HG03354 (cell line): Measurements from ENCODE around the gene MMUT.
"Not testable (repeated sequence)": the region's sequence is repeated elsewhere in the genome, so short reads cannot be mapped to it uniquely, and the experiment has no call there.

Experiments
- ATAC-seq: cut with Tn5 transposase; IDR thresholded peaks from one replicate; pipeline ENCODE4 v1.9.1; 2021; ENCODE audit warnings: mild to moderate bottlenecking; ENCODE audit not compliant: unreplicated experiment, poor library complexity, severe bottlenecking

MMUT gene

DNA sequence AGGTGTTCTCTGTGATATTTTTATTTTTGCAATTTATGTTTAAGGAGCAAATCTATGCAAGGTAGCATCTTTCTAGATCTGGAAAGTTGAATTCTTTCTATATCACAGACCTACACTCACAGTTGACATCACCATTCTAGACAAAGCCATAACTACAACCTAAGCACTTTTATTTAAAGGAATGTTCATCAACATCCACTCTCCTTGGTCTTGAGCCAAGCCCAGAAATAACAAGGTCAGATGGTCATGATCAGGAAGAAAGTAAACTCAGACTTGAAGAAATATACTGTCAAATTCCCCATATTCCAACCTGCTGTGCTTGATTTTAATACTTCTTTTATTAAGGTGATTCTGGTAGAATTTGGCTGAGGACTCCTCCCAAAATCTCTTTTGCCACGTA lies 32.2 kb downstream of the MMUT start:
- no peak for ATAC-seq

GRCh38 chr6:49430187-49430586 lies 32.9 kb downstream of the MMUT start:
- ATAC-seq, result no peak

DNA sequence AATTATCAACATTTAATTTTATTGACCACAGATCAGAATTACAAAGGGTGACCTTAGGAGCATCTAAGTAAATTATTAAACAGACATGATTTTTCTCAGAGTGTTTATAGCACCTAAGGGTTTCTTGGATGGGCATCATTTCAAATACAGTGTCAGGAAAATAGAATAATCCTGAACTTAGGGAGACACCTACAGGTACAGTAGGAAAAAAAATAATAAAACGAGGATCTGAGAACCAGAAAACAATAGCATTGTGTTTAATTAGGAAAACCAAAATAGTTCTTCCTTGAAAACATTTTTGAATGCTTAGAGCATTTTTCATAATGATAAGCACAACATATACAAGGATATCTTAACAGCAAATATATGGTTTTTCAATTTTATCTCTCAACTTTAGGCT lies 39.2 kb downstream of the MMUT start:
- no peak for ATAC-seq

DNA sequence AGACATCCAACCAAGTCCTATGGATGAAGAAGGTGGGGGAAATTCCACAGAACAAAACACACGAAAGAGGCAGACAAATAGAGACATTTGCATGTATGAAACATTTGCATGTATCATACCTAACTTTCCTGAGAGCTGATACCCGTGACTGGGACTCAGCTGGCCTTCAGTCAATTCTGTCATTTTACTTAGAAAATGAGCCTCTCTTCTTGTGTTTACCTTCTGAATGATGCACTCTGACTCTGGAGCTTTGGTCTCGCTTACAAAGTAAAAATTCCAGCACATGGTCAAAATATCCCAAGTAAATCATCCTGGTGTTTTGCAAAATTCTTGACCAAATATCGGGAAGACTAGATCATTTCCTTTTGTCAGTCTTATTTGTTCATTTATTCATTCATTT lies 46.9 kb downstream of the MMUT start:
- ATAC-seq, result no peak

- ATAC-seq, result no peak
These were observed 47.7 kb downstream of the MMUT start for GRCh38 chr6:49415358-49415757.

DNA sequence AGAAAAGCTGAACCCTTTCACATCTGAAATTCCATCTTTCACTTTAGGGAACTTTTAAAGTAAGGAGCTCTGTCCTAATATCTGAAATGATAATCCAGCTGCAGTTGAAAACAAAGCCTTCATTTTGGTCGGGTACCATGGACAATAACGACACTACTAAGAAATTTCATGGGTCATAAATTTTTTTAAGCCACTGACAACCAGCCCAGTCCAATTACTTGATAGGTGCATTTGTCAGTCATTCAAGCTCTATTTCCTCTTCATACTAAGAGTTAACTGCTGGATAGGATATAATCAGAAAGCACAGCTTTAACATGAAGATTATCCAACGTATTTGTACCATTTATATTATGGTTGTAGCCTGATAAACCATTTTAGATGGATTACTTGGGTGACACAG lies 52.5 kb downstream of the MMUT start:
- no peak for ATAC-seq

DNA sequence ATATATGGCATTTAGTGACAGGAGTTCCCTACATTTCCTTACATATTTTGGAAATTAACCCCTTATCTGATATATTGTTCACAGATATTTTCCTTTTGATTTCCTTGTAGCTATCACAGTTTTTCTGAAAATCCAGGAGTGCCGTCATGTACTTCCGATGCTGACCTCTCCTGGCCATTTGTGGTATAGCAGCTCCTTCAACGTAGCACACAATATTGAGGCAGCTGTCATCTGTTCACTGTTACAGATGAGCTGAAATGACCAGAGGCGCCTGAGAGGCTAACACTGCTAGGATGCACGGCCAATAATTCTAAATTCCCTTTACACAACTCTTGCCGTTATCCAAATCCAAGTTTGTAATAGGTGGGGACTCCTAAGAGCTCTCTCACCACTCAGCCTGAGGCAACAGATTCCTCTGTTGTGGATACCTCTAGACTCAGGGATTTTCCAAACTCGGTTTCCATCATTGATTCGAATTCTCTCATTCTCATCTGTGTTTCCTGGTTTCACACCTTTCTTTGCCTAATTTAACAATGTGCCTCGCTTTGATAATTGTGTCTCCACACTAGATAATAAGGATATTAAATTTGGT lies 53.0 kb downstream of the MMUT start:
- peak; percentile 95 for ATAC-seq

DNA sequence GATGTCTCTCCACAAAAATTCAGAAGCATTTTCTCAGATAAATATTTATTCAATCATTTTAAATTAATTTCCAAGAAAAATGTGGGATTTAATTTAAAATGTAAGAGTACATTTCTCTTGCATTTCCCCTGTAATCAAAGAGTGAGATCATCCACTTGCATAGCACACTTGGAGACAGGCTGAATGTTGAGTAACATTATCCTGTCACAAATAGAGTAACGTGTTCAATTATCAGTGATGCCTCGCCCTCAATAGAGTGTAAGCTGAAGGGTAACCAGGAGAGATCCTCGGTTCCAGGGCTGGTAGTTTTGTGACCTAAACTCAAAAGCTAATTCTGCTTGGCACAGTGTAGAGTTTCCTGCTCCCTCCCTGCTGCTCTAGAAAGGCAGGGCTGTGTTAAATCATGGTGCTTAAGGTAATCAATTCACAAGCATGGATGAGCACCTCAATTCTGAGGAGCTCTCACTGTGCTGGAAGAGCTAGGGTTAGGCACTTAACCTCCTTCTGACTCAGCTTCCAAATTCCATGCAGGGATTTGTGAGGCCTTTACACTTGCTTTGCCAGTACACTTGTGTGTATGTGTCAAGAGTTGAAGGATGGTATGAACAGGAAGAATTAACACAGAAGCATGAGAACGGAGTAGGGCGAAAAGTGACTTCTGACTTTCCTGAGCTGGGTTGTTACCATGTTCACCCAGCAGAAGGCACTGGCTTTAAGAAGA lies 56.6 kb downstream of the MMUT start:
- no peak for ATAC-seq

DNA sequence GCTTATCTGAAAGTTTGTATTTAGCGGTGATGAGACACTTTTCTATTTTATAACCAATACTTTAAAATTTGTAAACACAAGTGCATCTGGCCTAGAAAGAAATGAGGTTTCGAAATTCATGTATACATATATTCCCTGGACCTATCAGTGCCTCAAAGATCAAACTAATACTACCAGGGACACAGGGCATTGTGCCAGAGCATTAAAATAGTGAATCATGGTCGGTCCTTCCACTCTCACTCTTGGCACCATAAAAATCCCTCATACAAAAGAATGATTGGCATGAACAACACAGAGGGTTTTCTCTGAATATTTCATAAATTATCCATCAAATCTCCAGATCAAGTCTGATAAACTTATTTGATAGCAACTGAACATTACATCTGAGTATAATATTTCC lies 62.0 kb downstream of the MMUT start:
- no peak for ATAC-seq

- ATAC-seq, result not testable (repeated sequence)
These were observed 76.2 kb downstream of the MMUT start for GRCh38 chr6:49386667-49387508.

DNA sequence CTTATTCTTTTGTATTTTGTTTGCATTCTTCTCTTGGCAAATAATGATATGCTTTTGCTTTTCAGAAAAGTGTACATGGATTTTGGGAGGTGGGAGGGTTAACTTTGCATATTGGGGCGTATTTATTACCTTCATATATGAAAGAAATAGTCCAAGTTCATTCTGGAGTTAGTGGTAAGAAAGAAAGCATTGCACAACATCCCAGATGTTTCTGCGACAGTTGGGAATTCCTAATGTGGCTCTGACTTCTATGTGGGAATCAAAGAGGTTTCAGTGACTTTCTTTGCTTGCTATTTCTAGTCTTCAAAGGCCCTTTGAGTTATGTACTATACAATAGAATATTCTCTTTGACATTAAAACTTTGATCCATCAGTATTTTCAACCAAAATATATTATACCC lies 78.1 kb downstream of the MMUT start:
- no peak for ATAC-seq
